IMR-90 (cell line): Measurements from ENCODE around the gene TGFB2. TPM values are rescaled to one million over a fixed set of nuclear protein-coding genes. Genes with fewer than 3 reads are reported as not detected.

Source experiments
- ATAC-seq: fragments of 200-7000 bp; cut with Tn5 transposase; 2 replicates; pipeline ENCODE4 v1.9.1; 2020; ENCODE audit warnings: low read depth, mild to moderate bottlenecking, moderate library complexity
- BruUV-seq: library from RNA; stranded (reverse); fragments of 400-500 nt; replicated peaks from 2 replicates; lab custom pipeline; 2021; lab: Mats Ljungman, UMichigan
- CTCF ChIA-PET: fragments of 300-600 bp; formaldehyde crosslinking; extraction: SDS; loops from one replicate; lab custom pipeline; 2021; ENCODE audit warnings: antibody characterized with exemption; lab: Yijun Ruan, JAX
- POLR2A ChIA-PET: fragments of 300-600 bp; sonication (Branson Sonifier 250); formaldehyde crosslinking; loops from one replicate; lab custom pipeline; 2022; ENCODE audit warnings: antibody characterized with exemption; ENCODE audit not compliant: unreplicated experiment; lab: Charles Lee
- DNase-seq: peaks from one replicate; pipeline ENCODE4 v3.0.0; 2013
- H2AFZ ChIP-seq: replicated peaks from 2 replicates; pipeline ENCODE3; 2013; ENCODE audit warnings: low read length, mild to moderate bottlenecking; ENCODE audit not compliant: poor library complexity
- H2AK5ac ChIP-seq: 2 replicates; pipeline ENCODE4 v1.6.1; 2013; ENCODE audit warnings: low read depth, low read length, inconsistent platforms
- H2AK9ac ChIP-seq: replicated peaks from 2 replicates; pipeline ENCODE3; 2013; ENCODE audit warnings: mild to moderate bottlenecking, low read depth, low read length, moderate library complexity; ENCODE audit not compliant: poor library complexity
- H2BK120ac ChIP-seq: 2 replicates; pipeline ENCODE4 v1.6.1; 2013; ENCODE audit warnings: low read depth, low read length, inconsistent platforms
- H2BK15ac ChIP-seq: 3 replicates; pipeline ENCODE4 v1.6.1; 2013; ENCODE audit warnings: low read depth, low read length, inconsistent platforms
- H2BK20ac ChIP-seq: 2 replicates; pipeline ENCODE4 v1.6.1; 2013; ENCODE audit warnings: low read depth, mild to moderate bottlenecking, inconsistent platforms, low read length, moderate library complexity
- H2BK5ac ChIP-seq: 2 replicates; pipeline ENCODE4 v1.6.1; 2013; ENCODE audit warnings: mild to moderate bottlenecking, low read depth, low read length, inconsistent platforms; ENCODE audit not compliant: poor library complexity, severe bottlenecking
- H3K14ac ChIP-seq: replicated peaks from 2 replicates; pipeline ENCODE4 v1.6.1; 2013; ENCODE audit warnings: low read depth, low read length, inconsistent platforms
- H3K18ac ChIP-seq: 2 replicates; pipeline ENCODE4 v1.6.1; 2013; ENCODE audit warnings: low read depth, low read length, control low read depth
- H3K23ac ChIP-seq: 2 replicates; pipeline ENCODE4 v1.6.1; 2013; ENCODE audit warnings: low read depth, low read length, inconsistent platforms
- H3K27ac ChIP-seq: 2 replicates; pipeline ENCODE4 v1.5.1; 2013; ENCODE audit warnings: mild to moderate bottlenecking, control low read depth, low read length; ENCODE audit not compliant: insufficient read depth
- H3K27me3 ChIP-seq: 2 replicates; pipeline ENCODE4 v1.6.1; 2013; ENCODE audit warnings: low read length; ENCODE audit not compliant: control insufficient read depth, insufficient read depth
- H3K36me3 ChIP-seq: 2 replicates; pipeline ENCODE4 v1.6.1; 2013; ENCODE audit warnings: low read length, mixed read lengths; ENCODE audit not compliant: control insufficient read depth, insufficient read depth
- H3K4ac ChIP-seq: 2 replicates; pipeline ENCODE4 v1.6.1; 2013; ENCODE audit warnings: low read depth, low read length, inconsistent platforms
- H3K4me1 ChIP-seq: 2 replicates; pipeline ENCODE4 v1.6.1; 2013; ENCODE audit warnings: low read length, mixed read lengths; ENCODE audit not compliant: control insufficient read depth, insufficient read depth
- H3K4me2 ChIP-seq: 2 replicates; pipeline ENCODE4 v1.6.1; 2013; ENCODE audit warnings: low read depth, mild to moderate bottlenecking, control low read depth, low read length, moderate library complexity
- H3K4me3 ChIP-seq: 2 replicates; pipeline ENCODE4 v1.5.1; 2013; ENCODE audit warnings: low read depth, mild to moderate bottlenecking, control low read depth, low read length, moderate library complexity; ENCODE audit not compliant: insufficient read depth
- H3K56ac ChIP-seq: 2 replicates; pipeline ENCODE4 v1.6.1; 2013; ENCODE audit warnings: low read length, inconsistent platforms; ENCODE audit not compliant: insufficient read depth; ENCODE audit errors: extremely low read depth
- H3K79me1 ChIP-seq, 2 experiments: 2 replicates each; pipeline ENCODE4 v1.6.1; 2013; ENCODE audit warnings: low read length in 2 of 2, inconsistent platforms in 1 of 2, low read depth in 1 of 2
- H3K9ac ChIP-seq: 2 replicates; pipeline ENCODE4 v1.6.1; 2013; ENCODE audit warnings: low read depth, low read length, control low read depth
- H3K9me1 ChIP-seq: 2 replicates; pipeline ENCODE4 v1.6.1; 2013; ENCODE audit warnings: low read length, inconsistent platforms; ENCODE audit not compliant: insufficient read depth
- H3K9me3 ChIP-seq: 2 replicates; pipeline ENCODE4 v1.6.1; 2013; ENCODE audit warnings: low read length; ENCODE audit not compliant: control insufficient read depth, insufficient read depth
- H4K20me1 ChIP-seq: 2 replicates; pipeline ENCODE4 v1.6.1; 2013; ENCODE audit warnings: low read length, inconsistent platforms; ENCODE audit not compliant: insufficient read depth
- H4K5ac ChIP-seq: 2 replicates; pipeline ENCODE4 v1.6.1; 2013; ENCODE audit warnings: mild to moderate bottlenecking, low read depth, low read length, control low read depth
- H4K8ac ChIP-seq, 2 experiments: 2 replicates each; pipeline ENCODE4 v1.6.1; 2013; ENCODE audit warnings: low read depth in 2 of 2, low read length in 2 of 2, control low read depth in 1 of 2, inconsistent platforms in 1 of 2
- H4K91ac ChIP-seq: 2 replicates; pipeline ENCODE4 v1.6.1; 2013; ENCODE audit warnings: low read depth, low read length, inconsistent platforms; ENCODE audit not compliant: insufficient read depth
- NFE2L2 ChIP-seq: fragments of 150-350 bp; IDR thresholded peaks from 2 replicates; pipeline ENCODE4 v1.6.1; 2016; ENCODE audit warnings: low read depth, mild to moderate bottlenecking, low read length
- POLR2A ChIP-seq: IDR thresholded peaks from 2 replicates; pipeline ENCODE4 v1.6.1; 2012; ENCODE audit warnings: mild to moderate bottlenecking, low read depth, low read length
- RCOR1 ChIP-seq: IDR thresholded peaks from 2 replicates; pipeline ENCODE4 v1.6.1; 2012; ENCODE audit warnings: mild to moderate bottlenecking, low read length, improper control_type of control experiment; ENCODE audit not compliant: insufficient replicate concordance
- RFX5 ChIP-seq: IDR thresholded peaks from 2 replicates; pipeline ENCODE4 v1.8.0; 2012; ENCODE audit warnings: low read depth, mild to moderate bottlenecking, low read length, moderate library complexity
- WGBS, 2 experiments: methylation state at CpG; one replicate each; pipeline versions ENCODE4 v1.1.5 to v1.1.7; 2013; ENCODE audit warnings: missing lambda C conversion rate in 2 of 2; ENCODE audit not compliant: insufficient read length in 1 of 2; ENCODE audit errors: extremely low coverage in 2 of 2; 5-methylcytosine and 5-hydroxymethylcytosine counted together
- dilution Hi-C: fragments of 300-500 bp; cut with HindIII; formaldehyde crosslinking; loops from one replicate; pipeline ENCODE4 v1.14.3; 2018; ENCODE audit warnings: low sequenced_read_pairs; ENCODE audit not compliant: unreplicated experiment
- in situ Hi-C: fragments of 300-500 bp; cut with MboI; formaldehyde crosslinking; loops from 3 replicates; pipeline ENCODE4 v1.14.3; 2019; ENCODE audit warnings: low sequenced_read_pairs, inconsistent platforms, mixed read lengths
- intact Hi-C: fragments of 100-400 bp; cut with micrococcal nuclease; formaldehyde crosslinking; loops from 2 replicates; pipeline ENCODE4 v1.10.0; 2022
- polyA plus RNA-seq, 3 experiments: library from polyadenylated mRNA; depleted of rRNA; stranded (reverse); fragments of >200 nt; gene quantifications; 2 replicates each; pipeline ENCODE4 v1.2.3, GENCODE V29; 2012; ENCODE audit warnings: low replicate concordance in 1 of 3
- total RNA-seq: library from RNA; depleted of rRNA; stranded (reverse); fragments of >200 nt; gene quantifications from 2 replicates; pipeline ENCODE4 v1.2.3, GENCODE V29; 2012

The TGFB2 gene
- total and polyA plus RNA-seq, 2 of the 4 experiments (the other 2 are of a cell fraction): 3.7 to 3.8 TPM

DNA sequence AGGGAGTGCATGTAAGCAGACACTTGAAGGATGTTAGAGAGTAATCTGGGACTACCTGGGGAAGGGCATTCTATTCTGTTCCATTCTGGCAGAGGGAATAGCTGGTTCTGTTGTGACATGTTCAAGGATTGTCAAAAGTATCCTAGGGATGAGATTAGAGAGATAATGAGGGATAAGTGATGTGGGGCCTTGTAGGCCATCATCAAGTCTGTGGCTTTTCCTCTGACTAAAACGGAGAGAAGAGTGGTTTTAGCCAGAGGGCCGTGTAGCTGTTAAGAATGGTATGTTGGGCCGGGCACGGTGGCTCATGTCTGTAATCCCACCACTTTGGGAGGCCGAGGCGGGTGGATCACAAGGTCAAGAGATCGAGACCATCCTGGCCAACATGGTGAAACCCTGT is 23.6 kb downstream of the TGFB2 start:
- H4K91ac ChIP-seq: no peak overlapping the region
- no peak overlapping the region for H3K56ac ChIP-seq
- ATAC-seq (no peak), DNase-seq (no peak)
- H3K4me2 ChIP-seq: no peak overlapping the region
- peak overlapping the region; percentile 52; the same call in 1 of the 2 replicates for H2BK20ac ChIP-seq
- H2BK5ac ChIP-seq: no peak overlapping the region
- ChIA-PET POLR2A (no interaction called here), CTCF (no interaction called here)
- no peak overlapping the region for H3K9ac ChIP-seq
- H4K5ac ChIP-seq: peak overlapping the region; percentile 21; the same call in 1 of the 2 replicates
- H3K27me3 ChIP-seq: no peaks in the 10 kb centered on the region
- H4K8ac ChIP-seq: no peak overlapping the region
- no peak overlapping the region for H2AFZ ChIP-seq
- H3K36me3 ChIP-seq: 0 out of 2 replicates have a peak, but pooled peaks cover 1% of the 10 kb centered on the region
- H4K20me1 ChIP-seq: peaks cover 4% of the 10 kb centered on the region
- dilution Hi-C loops (no loop called here), in situ Hi-C loops (no loop called here), intact Hi-C loops (no loop called here)
- no peak overlapping the region for H2BK120ac ChIP-seq
- H3K79me1 ChIP-seq: peaks cover 19 to 21% of the 10 kb centered on the region in 2 experiments; a peak in 3 of 4 replicates
- 100% methylated on average over 1 of the region's 7 CpGs; no CpG with 5 or more reads in 1 of the 2 experiments for WGBS, 2 experiments
- TF ChIP-seq RCOR1 (no peak), RFX5 (no peak), NFE2L2 (no peak), POLR2A (no peak)
- no peak overlapping the region for H3K23ac ChIP-seq
- no peak overlapping the region for H2AK5ac ChIP-seq
- no peaks in the 10 kb centered on the region for H3K9me3 ChIP-seq
- no peak overlapping the region for H2BK15ac ChIP-seq
- peaks cover 42% of the 10 kb centered on the region for H3K4me1 ChIP-seq
- no peak overlapping the region for H3K4me3 ChIP-seq
- no peak overlapping the region for H2AK9ac ChIP-seq
- H3K18ac ChIP-seq: no peak overlapping the region
- H3K9me1 ChIP-seq: peaks cover 27% of the 10 kb centered on the region
- no TSS peak for BruUV-seq
- H3K14ac ChIP-seq: 0 out of 2 replicates have a peak overlapping the region, but pooled peaks have one; percentile 28
- no peak overlapping the region for H3K27ac ChIP-seq
- H3K4ac ChIP-seq: no peak overlapping the region
